NCI-H187 (cell line): Measurements from ENCODE around the gene C17orf78.
A peak's percentile ranks its signal among the peaks of the same experiment; 100 is the strongest.
"Not testable (repeated sequence)": the region's sequence is repeated elsewhere in the genome, so short reads cannot be mapped to it uniquely, and the experiment has no call there.

Experiments
- DNase-seq, 2 experiments: peaks; one replicate each; lab custom pipeline; 2025; lab: John Stamatoyannopoulos, UW

The C17orf78 gene

GRCh38 chr17:37386462-37386861 lies 10.7 kb downstream of the C17orf78 start:
- no peak for DNase-seq

GRCh38 chr17:37388266-37388665 lies 12.5 kb downstream of the C17orf78 start:
- DNase-seq = no peak

GRCh38 chr17:37389160-37389559 lies 13.4 kb downstream of the C17orf78 start:
- no peak for DNase-seq

- no peak for DNase-seq
Measured at GRCh38 chr17:37391146-37391545, 15.4 kb downstream of the C17orf78 start.

GRCh38 chr17:37392024-37392590 lies 16.3 kb downstream of the C17orf78 start:
- DNase-seq = no peak

GRCh38 chr17:37393352-37393751 lies 17.6 kb downstream of the C17orf78 start:
- DNase-seq = no peak

- DNase-seq = no peak
Measured at GRCh38 chr17:37399265-37399803, 23.5 kb downstream of the C17orf78 start.

GRCh38 chr17:37400505-37400904 lies 24.7 kb downstream of the C17orf78 start:
- no peak for DNase-seq

GRCh38 chr17:37405522-37405921 lies 29.7 kb downstream of the C17orf78 start:
- not testable (repeated sequence) for DNase-seq

- DNase-seq = peak in 1 of 2 experiments; percentile 61
Measured at GRCh38 chr17:37405955-37406634, 30.3 kb downstream of the C17orf78 start.

GRCh38 chr17:37406635-37407461 lies 31.1 kb downstream of the C17orf78 start, which contains the start of the genes ACACA and TADA2A:
TSS of gene ACACA (minus strand) at chr17:37406836. CDS start at chr17:37406299, 537 bp downstream.
TSS of gene TADA2A (plus strand) at chr17:37406886. CDS start at chr17:37411366, 4,480 bp downstream.
- peak; percentile 27 to 66 for DNase-seq

- DNase-seq = not testable (repeated sequence)
Measured at GRCh38 chr17:37408145-37408479, 32.3 kb downstream of the C17orf78 start.

GRCh38 chr17:37410357-37410756 lies 34.6 kb downstream of the C17orf78 start:
- DNase-seq = no peak

- no peak for DNase-seq
Measured at GRCh38 chr17:37413875-37414519, 38.2 kb downstream of the C17orf78 start.

- DNase-seq = no peak
Measured at GRCh38 chr17:37417852-37418251, 42.1 kb downstream of the C17orf78 start.

- no peak for DNase-seq
Measured at GRCh38 chr17:37422971-37423625, 47.3 kb downstream of the C17orf78 start.

- DNase-seq = no peak
Measured at GRCh38 chr17:37425268-37425667, 49.5 kb downstream of the C17orf78 start.

GRCh38 chr17:37429039-37429438 lies 53.3 kb downstream of the C17orf78 start:
- no peak for DNase-seq

- DNase-seq = no peak
Measured at GRCh38 chr17:37429453-37429852, 53.7 kb downstream of the C17orf78 start.

- DNase-seq = no peak
Measured at GRCh38 chr17:37430051-37430627, 54.4 kb downstream of the C17orf78 start.

GRCh38 chr17:37432671-37433070 lies 56.9 kb downstream of the C17orf78 start:
- DNase-seq = no peak
